GM19397 (cell line): ENCODE data around the gene IL17B.

Source experiments
- ATAC-seq: cut with Tn5 transposase; IDR thresholded peaks from one replicate; pipeline ENCODE4 v1.9.1; 2021; ENCODE audit warnings: mild to moderate bottlenecking, moderate library complexity; ENCODE audit not compliant: unreplicated experiment

Gene IL17B

DNA sequence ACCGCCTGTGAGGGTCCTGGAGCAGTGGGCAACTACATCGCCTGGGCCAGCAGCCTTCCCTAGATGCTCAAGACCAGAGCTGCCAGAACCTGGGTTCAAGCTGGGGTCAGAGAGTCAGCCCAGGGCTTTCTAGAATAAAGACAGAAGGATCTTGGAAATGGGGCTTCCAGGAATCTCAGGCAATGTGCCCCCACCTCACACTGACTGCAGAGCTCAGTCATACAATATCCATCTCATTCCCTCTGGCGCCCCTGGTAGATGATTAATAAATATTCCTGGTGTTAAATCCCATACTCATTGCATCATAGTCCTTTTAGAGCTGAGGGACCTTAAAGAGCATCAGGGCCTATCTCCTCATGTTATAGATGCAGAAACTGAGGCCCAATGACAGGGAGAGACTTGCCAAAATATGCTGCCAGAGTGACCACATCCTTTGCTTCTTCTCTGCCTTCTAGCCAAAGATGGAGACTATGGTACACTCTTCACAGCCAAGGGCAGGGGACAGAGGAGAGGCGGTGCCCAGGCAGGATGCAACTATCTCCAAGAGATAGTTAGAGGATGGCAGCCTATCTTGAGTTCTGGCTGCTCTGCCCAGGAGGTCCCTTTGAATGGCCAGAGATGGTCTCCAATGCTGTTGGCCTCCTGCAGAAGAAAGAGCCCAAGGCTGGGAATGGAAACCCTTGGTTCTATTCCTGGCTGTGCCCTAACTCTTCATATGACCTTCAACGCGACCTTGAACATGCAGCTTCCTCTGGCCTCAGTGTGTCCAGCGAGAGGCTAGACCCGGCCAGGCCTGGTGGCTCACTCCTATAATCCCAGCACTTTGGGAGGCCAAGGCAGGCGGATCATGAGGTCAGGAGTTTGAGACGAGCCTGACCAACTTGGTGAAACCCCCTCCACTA lies 36.2 kb upstream of the IL17B start:
- ATAC-seq, result no peak

GRCh38 chr5:149414405-149415065 lies 35.4 kb upstream of the IL17B start:
- no peak for ATAC-seq

DNA sequence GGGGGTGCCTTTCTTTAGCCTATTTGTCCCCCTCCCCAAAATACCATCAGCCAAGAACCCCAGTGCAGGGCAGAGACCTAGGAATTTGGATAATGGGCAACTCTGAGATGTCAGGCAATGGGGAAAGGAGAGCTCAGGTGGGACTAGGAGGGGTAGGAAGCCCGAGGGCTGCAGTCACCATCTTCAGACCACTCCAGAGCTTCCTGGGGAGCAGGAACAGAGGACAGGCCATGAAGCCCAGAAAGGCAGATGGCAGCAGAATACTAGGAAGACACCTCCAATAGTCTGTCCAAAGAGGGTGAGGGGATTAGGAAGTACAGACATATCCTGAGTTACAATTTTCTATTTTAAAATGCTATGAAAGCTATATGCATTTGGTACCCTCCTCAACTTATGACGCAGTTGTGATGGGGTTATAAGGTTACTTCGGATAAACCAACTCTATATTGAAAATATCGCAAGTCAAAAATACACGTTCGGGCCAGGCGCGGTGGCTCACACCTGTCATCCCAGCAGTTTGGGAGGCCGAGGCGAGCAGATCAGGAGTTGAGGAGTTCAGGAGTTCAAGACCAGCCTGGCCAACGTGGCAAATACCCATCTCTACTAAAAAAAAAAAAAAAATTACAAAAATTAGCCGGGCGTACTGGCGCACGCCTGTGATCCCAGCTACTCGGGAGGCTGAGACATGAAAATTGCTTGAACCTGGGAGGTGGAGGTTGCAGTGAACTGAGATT lies 34.6 kb upstream of the IL17B start:
- ATAC-seq, result no peak

GRCh38 chr5:149412783-149413476 lies 33.8 kb upstream of the IL17B start:
- ATAC-seq, result no peak

GRCh38 chr5:149411738-149412519 lies 32.8 kb upstream of the IL17B start:
- no peak for ATAC-seq

DNA sequence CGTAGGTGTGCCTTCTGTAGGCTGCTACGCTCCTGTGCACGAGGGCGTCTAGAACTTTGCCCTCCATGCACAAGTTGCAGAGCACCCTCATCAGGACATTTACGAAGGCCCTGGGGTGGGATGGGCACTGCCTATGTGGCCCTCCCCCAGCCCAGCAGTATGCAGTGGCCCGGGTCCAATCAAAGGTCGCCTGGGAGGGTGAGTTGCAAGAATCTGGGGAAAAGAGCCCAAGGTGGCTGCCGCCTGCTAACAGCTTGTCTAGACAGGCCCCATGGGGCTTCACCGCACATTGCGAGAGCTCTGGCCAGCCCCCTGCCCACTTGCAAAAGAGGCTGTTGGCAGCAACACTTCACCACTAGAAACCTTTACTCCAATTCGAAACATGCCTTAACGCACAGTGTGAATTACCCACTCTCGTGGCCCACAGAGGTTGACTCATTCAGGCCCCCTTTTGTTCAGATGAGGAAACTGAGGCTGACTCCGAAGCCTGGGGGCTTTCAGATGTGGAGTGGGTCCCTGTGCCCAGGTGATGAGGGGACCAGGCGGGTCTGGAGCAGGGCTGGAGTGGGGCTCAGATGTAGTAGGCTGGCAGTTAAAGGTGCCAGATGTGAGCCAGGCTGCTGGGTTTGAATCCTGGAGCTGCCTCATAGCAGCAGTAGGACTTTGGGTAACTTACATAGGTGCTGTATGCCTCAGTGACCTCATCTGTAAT lies 31.8 kb upstream of the IL17B start:
- no peak for ATAC-seq

DNA sequence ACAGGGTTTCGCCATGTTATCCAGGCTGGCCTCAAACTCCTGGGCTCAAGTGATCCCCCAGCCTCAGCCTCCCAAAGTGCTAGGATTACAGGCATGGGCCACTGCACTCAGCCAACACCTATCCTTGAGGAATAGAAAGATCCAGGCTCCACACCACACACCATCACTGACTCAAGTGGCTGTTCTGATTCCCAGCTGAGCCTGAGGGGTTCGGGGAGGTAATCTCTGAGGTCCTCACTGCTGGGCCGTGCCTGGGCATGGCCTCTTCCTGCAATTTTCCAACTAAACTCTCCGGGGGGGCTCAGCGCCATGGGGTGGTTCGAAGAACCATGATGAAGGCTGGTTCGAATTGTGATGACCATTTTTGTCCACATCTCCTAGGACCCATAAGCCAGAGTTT lies 31.0 kb upstream of the IL17B start:
- no peak for ATAC-seq

GRCh38 chr5:149409268-149409948 lies 30.3 kb upstream of the IL17B start:
- ATAC-seq, result no peak

DNA sequence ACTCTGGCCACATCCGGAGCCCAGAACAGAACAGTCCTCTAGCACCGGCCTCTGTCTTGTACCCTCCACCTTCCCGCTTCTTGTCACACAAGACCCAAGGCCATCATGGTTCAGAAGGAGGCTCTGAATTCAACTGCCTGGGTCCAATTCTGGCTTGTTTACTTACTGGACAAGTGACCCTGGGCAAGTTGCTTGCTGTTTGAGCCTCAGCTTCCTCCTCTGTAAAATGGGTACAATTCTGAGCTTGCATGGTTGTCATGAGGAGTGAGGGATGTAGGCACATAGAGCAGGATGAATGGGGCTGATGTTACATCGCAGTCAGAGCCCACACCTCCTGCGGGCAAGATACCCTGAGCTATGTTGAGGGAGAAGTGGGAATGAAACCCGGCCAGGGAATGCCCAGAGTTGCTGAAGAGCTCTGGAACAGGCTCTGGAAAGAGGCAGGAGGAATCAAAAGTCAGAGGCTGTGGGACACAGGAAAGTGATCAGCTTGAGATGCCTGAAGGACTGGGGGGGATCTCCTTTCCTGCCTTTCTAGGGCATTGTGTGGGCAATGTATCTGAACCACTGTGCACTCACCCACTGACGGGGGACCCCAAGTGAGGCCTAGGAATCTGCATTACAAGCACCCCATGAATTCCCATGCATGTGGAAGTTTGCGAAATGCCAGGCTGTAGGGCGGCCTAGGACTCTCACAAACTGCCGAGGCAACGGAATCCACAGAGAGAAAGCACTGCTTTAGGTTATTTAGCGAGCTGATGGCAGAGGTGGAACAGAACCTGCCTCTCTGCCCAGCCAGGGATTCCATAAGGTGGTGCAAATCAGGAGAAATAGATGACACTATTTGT lies 29.4 kb upstream of the IL17B start:
- no peak for ATAC-seq

- ATAC-seq, result no peak
Observed at GRCh38 chr5:149407323-149408251, 28.5 kb upstream of the IL17B start.

GRCh38 chr5:149406979-149407306 lies 27.9 kb upstream of the IL17B start:
- no peak for ATAC-seq

GRCh38 chr5:149406203-149406978 lies 27.3 kb upstream of the IL17B start:
- no peak for ATAC-seq

DNA sequence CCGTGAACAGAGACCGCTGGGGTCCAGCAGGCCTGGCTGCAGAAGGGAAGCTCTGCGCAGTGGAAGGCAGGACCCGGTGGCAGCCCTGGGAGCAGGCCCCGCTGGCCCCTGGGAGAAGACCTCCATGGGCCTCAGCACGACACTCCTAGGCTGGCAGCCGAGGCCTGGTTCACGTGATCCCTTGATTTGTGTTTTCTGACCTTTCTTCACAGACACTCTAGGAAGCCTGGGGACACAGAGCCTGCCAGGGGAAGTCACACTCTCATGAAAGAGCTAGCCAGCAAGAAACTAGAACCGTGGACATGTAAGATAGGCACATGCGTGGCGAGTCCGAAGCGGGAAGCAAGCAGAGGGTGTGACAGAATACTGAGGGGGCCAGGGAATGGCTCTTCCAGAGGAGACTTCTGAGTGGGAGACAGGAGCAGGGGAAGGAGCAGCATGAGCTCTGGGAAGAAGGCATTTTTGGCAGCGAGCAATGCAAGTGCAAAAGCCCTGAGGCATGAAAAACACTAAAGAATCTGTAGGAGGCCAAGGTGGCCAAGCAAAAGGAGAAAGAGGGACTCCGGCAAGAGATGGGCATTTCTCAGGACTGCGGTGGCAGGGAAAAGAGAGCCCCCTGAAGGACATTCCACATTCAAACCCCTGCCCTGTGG lies 26.6 kb upstream of the IL17B start:
- ATAC-seq, result no peak

DNA sequence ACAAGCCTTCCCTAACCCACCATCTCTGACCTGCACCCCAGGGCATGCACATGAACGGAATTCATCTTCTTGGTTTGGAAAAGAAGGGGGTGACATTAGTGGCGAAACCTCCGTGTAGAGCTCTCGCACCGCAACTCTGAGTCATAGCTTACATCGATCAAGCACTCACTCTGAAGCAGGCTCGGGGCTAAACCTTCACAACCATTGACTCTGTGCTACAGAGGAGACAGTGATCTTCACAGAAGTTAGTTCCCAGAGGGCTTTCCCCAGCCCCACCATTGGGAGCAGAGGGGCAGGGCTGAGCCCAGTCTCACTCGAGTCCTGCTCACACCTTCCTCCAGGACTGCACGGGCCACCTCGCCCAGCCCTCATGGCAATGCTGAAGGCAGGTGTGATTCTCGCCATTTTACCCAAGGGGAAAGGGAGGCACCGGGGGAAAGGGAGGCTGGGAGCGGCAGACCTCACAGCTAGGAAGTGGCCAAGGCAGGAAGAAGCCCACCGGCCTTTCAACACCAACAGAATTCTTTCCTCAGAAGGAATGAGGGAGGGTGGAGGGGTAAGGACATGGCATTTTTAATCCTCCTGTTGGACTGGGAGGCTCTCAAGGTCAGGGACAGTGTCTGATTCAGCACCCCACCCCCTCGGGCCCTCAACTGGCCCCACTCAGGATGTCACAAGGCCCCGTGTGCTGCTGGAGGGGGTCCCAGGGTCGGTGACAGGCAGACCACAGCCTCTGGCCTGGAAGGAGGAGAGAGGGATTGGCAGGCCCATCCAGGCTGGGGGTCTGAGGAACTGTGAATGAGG lies 25.9 kb upstream of the IL17B start:
- no peak for ATAC-seq
